ENCODE results near the gene MPV17L2.

GRCh38 chr19:18170714-18171255 is 22.2 kb upstream of the MPV17L2 start:
- TF ChIP-seq CTCF (conservative IDR thresholded peaks at IDR 0.05; ENCODE audit: low read length): no peak
- TF ChIP-seq EZH2phosphoT487 (IDR thresholded peaks at IDR 0.05; ENCODE audit: borderline replicate concordance): no peak

Data from Loucy (cell line).